Measurements from ENCODE around the gene NHLH2.

- TF ChIP-seq CTCF (IDR thresholded peaks at IDR 0.05) = no peak
- TF ChIP-seq EZH2 (IDR thresholded peaks at IDR 0.05; ENCODE audit: borderline replicate concordance, insufficient read depth, low read depth, low read length, poor library complexity, severe bottlenecking) = no peak
These were observed 13.4 kb downstream of the NHLH2 start for GRCh38 chr1:115827452-115828044.
